SK-N-SH (cell line): ENCODE data around the gene HDAC8. TPM values are rescaled to one million over a fixed set of nuclear protein-coding genes. Genes with fewer than 3 reads are reported as not detected.

Source experiments
- CTCF ChIA-PET: fragments of 300-600, 350-600 bp; formaldehyde crosslinking; extraction: SDS; loops from one replicate; lab custom pipeline; 2021; lab: Yijun Ruan, JAX
- POLR2A ChIA-PET: fragments of 350-600 bp; sonication (Branson Sonifier 250); formaldehyde crosslinking; extraction: SDS; loops from one replicate; lab custom pipeline; 2020; ENCODE audit warnings: antibody characterized with exemption, inconsistent platforms; lab: Yijun Ruan, JAX
- DNase-seq: peaks from one replicate; pipeline ENCODE4 v3.0.0; 2012
- H2AFZ ChIP-seq: fragments of 200-600 bp; sonication (generic); 2 replicates; pipeline ENCODE4 v1.8.1; 2016; ENCODE audit warnings: antibody characterized with exemption, mild to moderate bottlenecking, low read depth
- H3F3A ChIP-seq: fragments of 200-600 bp; sonication (generic); replicated peaks from 2 replicates; pipeline ENCODE3; 2016; ENCODE audit warnings: antibody characterized with exemption, mild to moderate bottlenecking; ENCODE audit not compliant: insufficient read depth
- H3K27ac ChIP-seq, 2 experiments: fragments of 200-500 bp in 1 of 2; fragments of 200-600 bp in 1 of 2; sonication (Bioruptor generic) in 1 of 2; sonication (generic), shearing (Covaris generic) in 1 of 2; 2 replicates each; pipeline versions ENCODE4 v1.5.1 to v1.6.1; 2014 to 2016; ENCODE audit warnings: low read depth in 2 of 2, inconsistent platforms in 1 of 2, low read length in 1 of 2, mild to moderate bottlenecking in 1 of 2, mixed read lengths in 1 of 2
- H3K27me3 ChIP-seq: fragments of 200-600 bp; sonication (generic), shearing (Covaris generic); 2 replicates; pipeline ENCODE4 v1.6.1; 2016; ENCODE audit warnings: mixed run types; ENCODE audit not compliant: insufficient read depth
- H3K36me3 ChIP-seq, 2 experiments: fragments of 200-500 bp in 1 of 2; fragments of 200-600 bp in 1 of 2; sonication (Bioruptor generic) in 1 of 2; sonication (generic) in 1 of 2; replicated peaks in 1 of 2; 2 replicates each; pipeline versions ENCODE3 to v1.5.1; 2014 to 2016; ENCODE audit warnings: low read length in 1 of 2, mild to moderate bottlenecking in 1 of 2; ENCODE audit not compliant: insufficient read depth in 2 of 2, control insufficient read depth in 1 of 2
- H3K4me1 ChIP-seq, 2 experiments: fragments of 200-500 bp in 1 of 2; fragments of 200-600 bp in 1 of 2; sonication (Bioruptor generic) in 1 of 2; sonication (generic), shearing (Covaris generic) in 1 of 2; 2 replicates each; pipeline versions ENCODE4 v1.5.1 to v1.6.1; 2014 to 2016; ENCODE audit warnings: low read depth in 1 of 2, low read length in 1 of 2, mixed run types in 1 of 2; ENCODE audit not compliant: insufficient read depth in 2 of 2, control insufficient read depth in 1 of 2
- H3K4me2 ChIP-seq: fragments of 200-600 bp; sonication (generic), shearing (Covaris generic); 2 replicates; pipeline ENCODE4 v1.6.1; 2017; ENCODE audit warnings: mixed run types
- H3K4me3 ChIP-seq, 2 experiments: fragments of 200-500 bp in 1 of 2; fragments of 200-600 bp in 1 of 2; sonication (Bioruptor generic) in 1 of 2; sonication (generic), shearing (Covaris generic) in 1 of 2; 2 replicates each; pipeline versions ENCODE4 v1.5.1 to v1.8.1; 2014 to 2016; ENCODE audit warnings: low read depth in 2 of 2, inconsistent platforms in 1 of 2, low read length in 1 of 2, mild to moderate bottlenecking in 1 of 2, mixed read lengths in 1 of 2, moderate library complexity in 1 of 2
- H3K79me2 ChIP-seq: fragments of 200-600 bp; sonication (generic); 2 replicates; pipeline ENCODE4 v1.8.1; 2017; ENCODE audit warnings: mild to moderate bottlenecking; ENCODE audit not compliant: insufficient read depth
- H3K9ac ChIP-seq: fragments of 200-600 bp; sonication (generic); 2 replicates; pipeline ENCODE4 v1.6.1; 2017; ENCODE audit warnings: mixed run types
- H3K9me2 ChIP-seq: fragments of 200-600 bp; sonication (generic); 2 replicates; pipeline ENCODE4 v1.6.1; 2017; ENCODE audit warnings: mixed run types
- H3K9me3 ChIP-seq: fragments of 200-600 bp; sonication (generic); 2 replicates; pipeline ENCODE4 v1.6.1; 2017; ENCODE audit warnings: mixed run types, mild to moderate bottlenecking, moderate library complexity
- H4K20me1 ChIP-seq: fragments of 200-600 bp; sonication (generic); 2 replicates; pipeline ENCODE4 v1.6.1; 2017; ENCODE audit warnings: mild to moderate bottlenecking, mixed run types; ENCODE audit not compliant: insufficient read depth
- EP300 ChIP-seq, 2 experiments: IDR thresholded peaks; 2 replicates each; pipeline versions ENCODE4 v1.4.0 to v1.6.1; 2012; ENCODE audit warnings: borderline replicate concordance in 1 of 2, low read depth in 1 of 2, low read length in 1 of 2
- FOXJ3 ChIP-seq: sonication (generic); formaldehyde crosslinking; IDR thresholded peaks from 2 replicates; pipeline ENCODE4 v1.5.1; 2020; ENCODE audit warnings: mild to moderate bottlenecking, missing genetic modification reagents
- GATA2 ChIP-seq: sonication (generic); formaldehyde crosslinking; IDR thresholded peaks from 2 replicates; pipeline ENCODE4 v1.5.0; 2020; ENCODE audit warnings: mild to moderate bottlenecking, missing genetic modification reagents
- IRF3 ChIP-seq: fragments of 150-350 bp; IDR thresholded peaks from 2 replicates; pipeline ENCODE4 v1.6.1; 2016; ENCODE audit warnings: mild to moderate bottlenecking, low read depth, low read length
- JUND ChIP-seq: IDR thresholded peaks from 2 replicates; pipeline ENCODE4 v1.4.0; 2012
- MEF2A ChIP-seq: IDR thresholded peaks from 2 replicates; pipeline ENCODE4 v1.4.0; 2012; ENCODE audit warnings: low read depth, borderline replicate concordance
- NFIC ChIP-seq: IDR thresholded peaks from 2 replicates; pipeline ENCODE4 v1.4.0; 2012; ENCODE audit warnings: borderline replicate concordance
- NRF1 ChIP-seq: IDR thresholded peaks from 2 replicates; pipeline ENCODE4 v1.6.1; 2012; ENCODE audit warnings: low read depth, mild to moderate bottlenecking, low read length
- PBX3 ChIP-seq: IDR thresholded peaks from 2 replicates; pipeline ENCODE4; 2012
- RCOR1 ChIP-seq: fragments of 150-350 bp; IDR thresholded peaks from 2 replicates; pipeline ENCODE4 v1.6.1; 2017; ENCODE audit warnings: antibody characterized with exemption, low read length
- SIN3A ChIP-seq: IDR thresholded peaks from 2 replicates; pipeline ENCODE4 v1.6.1; 2012; ENCODE audit warnings: low read depth, mild to moderate bottlenecking, low read length, moderate library complexity, borderline replicate concordance
- SMC3 ChIP-seq: IDR thresholded peaks from 2 replicates; pipeline ENCODE4 v1.6.1; 2012; ENCODE audit warnings: low read depth, low read length, improper control_type of control experiment
- TAF1 ChIP-seq: IDR thresholded peaks from 2 replicates; pipeline ENCODE4 v1.6.1; 2012; ENCODE audit warnings: low read depth, mild to moderate bottlenecking, low read length, moderate library complexity, borderline replicate concordance
- TCF12 ChIP-seq: IDR thresholded peaks from 2 replicates; pipeline ENCODE4 v1.4.0; 2012
- TEAD4 ChIP-seq: IDR thresholded peaks from 2 replicates; pipeline ENCODE4 v1.4.0; 2012; ENCODE audit warnings: mild to moderate bottlenecking, borderline replicate concordance; ENCODE audit not compliant: insufficient read depth
- USF1 ChIP-seq: IDR thresholded peaks from 2 replicates; pipeline ENCODE4 v1.4.0; 2012; ENCODE audit warnings: low read depth, borderline replicate concordance
- YY1 ChIP-seq: IDR thresholded peaks from 2 replicates; pipeline ENCODE4 v1.4.0; 2012; ENCODE audit warnings: low read depth, mild to moderate bottlenecking
- ZBTB33 ChIP-seq: IDR thresholded peaks from 2 replicates; pipeline ENCODE4 v1.4.0; 2012; ENCODE audit warnings: low read depth, borderline replicate concordance
- WGBS: methylation state at CpG from one replicate; pipeline ENCODE4 v1.1.6; 2017; ENCODE audit warnings: low lambda C conversion rate; 5-methylcytosine and 5-hydroxymethylcytosine counted together
- polyA plus RNA-seq, 3 experiments: library from polyadenylated mRNA; depleted of rRNA; stranded (reverse); fragments of >200 nt; gene quantifications; 2 replicates each; pipeline ENCODE4 v1.2.3, GENCODE V29; 2012

The HDAC8 gene
- polyA plus RNA-seq, 1 of the 3 experiments (the other 2 are of a cell fraction) = 30.6 TPM

GRCh38 chrX:72348247-72348979 is 224.2 kb downstream of the HDAC8 start:
- H3K4me3 ChIP-seq = no peak overlapping the region
- no peaks in the 10 kb centered on the region for H3K9me2 ChIP-seq
- H3K79me2 ChIP-seq = no peaks in the 10 kb centered on the region
- H3F3A ChIP-seq = no peaks in the 10 kb centered on the region
- H3K9me3 ChIP-seq = no peaks in the 10 kb centered on the region
- peaks cover 8 to 30% of the 10 kb centered on the region in 2 experiments for H3K36me3 ChIP-seq
- TF ChIP-seq FOXJ3 (CRISPR knock-in tag) = no peak
- TF ChIP-seq RCOR1 = no peak
- no peak for TF ChIP-seq SIN3A
- no peak for TF ChIP-seq YY1
- no peak for TF ChIP-seq JUND
- TF ChIP-seq IRF3 = no peak
- TF ChIP-seq NRF1 = no peak
- TF ChIP-seq GATA2 (CRISPR knock-in tag) = no peak
- no peak for TF ChIP-seq NFIC
- no peak for TF ChIP-seq ZBTB33
- no peak for TF ChIP-seq MEF2A
- TF ChIP-seq SMC3 = no peak
- TF ChIP-seq USF1 = no peak
- no peak for TF ChIP-seq TEAD4
- 96% methylated on average over 5 of the region's 5 CpGs for WGBS
- CTCF ChIA-PET = no interaction called here
- H3K9ac ChIP-seq = no peak overlapping the region
- no peaks in the 10 kb centered on the region; a peak in 1 of 4 replicates for H3K4me1 ChIP-seq
- no peak for DNase-seq
- POLR2A ChIA-PET = no interaction called here
- no peaks in the 10 kb centered on the region for H4K20me1 ChIP-seq
- no peak overlapping the region for H2AFZ ChIP-seq
- H3K4me2 ChIP-seq = no peak overlapping the region
- H3K27ac ChIP-seq = no peak overlapping the region
- H3K27me3 ChIP-seq = no peaks in the 10 kb centered on the region

GRCh38 chrX:72347366-72347765 is 225.3 kb downstream of the HDAC8 start:
- Histone ChIP-seq H3K4me3 (no peak overlapping the region), H3K4me1 (no peaks in the 10 kb centered on the region; a peak in 1 of 4 replicates), H3K36me3 (peaks cover 8 to 31% of the 10 kb centered on the region in 2 experiments), H3K27ac (no peak overlapping the region), H3K4me2 (no peak overlapping the region), H4K20me1 (no peaks in the 10 kb centered on the region), H3K27me3 (no peaks in the 10 kb centered on the region)
- POLR2A ChIA-PET = no interaction called here
- no peak for TF ChIP-seq JUND
- no peak for TF ChIP-seq TCF12
- no peak for TF ChIP-seq SMC3
- no peak for TF ChIP-seq USF1
- no peak for TF ChIP-seq PBX3
- TF ChIP-seq FOXJ3 (CRISPR knock-in tag) = no peak
- no peak for TF ChIP-seq EP300 (IDR thresholded peaks at IDR 0.05; ENCODE audit: borderline replicate concordance in 1 of 2, low read depth in 1 of 2, low read length in 1 of 2)
- TF ChIP-seq MEF2A = no peak
- no peak for TF ChIP-seq TAF1
- TF ChIP-seq, all 33 proteins: peak for 0
- Histone ChIP-seq H3F3A (no peaks in the 10 kb centered on the region), H3K9me2 (no peaks in the 10 kb centered on the region), H3K9ac (no peak overlapping the region), H2AFZ (no peak overlapping the region), H3K9me3 (no peaks in the 10 kb centered on the region), H3K79me2 (no peaks in the 10 kb centered on the region)
- WGBS = 73% methylated on average over 1 of the region's 2 CpGs
- CTCF ChIA-PET = no interaction called here
- no peak for DNase-seq
